Stimulated activated CD8-positive, alpha-beta memory T cell treated with anti-CD3 and anti-CD28 coated beads, Interleukin-7, amount 100 ng/mL, for 24 hours (primary cell): ENCODE results near the gene CEACAM4.

Experiments
- DNase-seq: peaks from one replicate; pipeline ENCODE4 v3.0.0-alpha.2; 2020; ENCODE audit warnings: low read depth

Gene CEACAM4

GRCh38 chr19:41617941-41618730 is 8.7 kb downstream of the CEACAM4 start:
- DNase-seq = no peak

GRCh38 chr19:41616792-41617621 is 9.9 kb downstream of the CEACAM4 start:
- no peak for DNase-seq

- DNase-seq = no peak
Measured at GRCh38 chr19:41615207-41615606, 11.7 kb downstream of the CEACAM4 start.

GRCh38 chr19:41612483-41612882 is 14.4 kb downstream of the CEACAM4 start:
- DNase-seq = no peak

- no peak for DNase-seq
Measured at GRCh38 chr19:41610789-41611188, 16.1 kb downstream of the CEACAM4 start.

GRCh38 chr19:41607668-41608067 is 19.2 kb downstream of the CEACAM4 start:
- DNase-seq = no peak

GRCh38 chr19:41606215-41606837 is 20.5 kb downstream of the CEACAM4 start:
- DNase-seq = no peak

- no peak for DNase-seq
Measured at GRCh38 chr19:41604831-41605230, 22.0 kb downstream of the CEACAM4 start.

GRCh38 chr19:41601771-41602170 is 25.1 kb downstream of the CEACAM4 start:
- no peak for DNase-seq

- DNase-seq = no peak
Measured at GRCh38 chr19:41599175-41599966, 27.5 kb downstream of the CEACAM4 start.

- peak; percentile 43 for DNase-seq
Measured at GRCh38 chr19:41597600-41598041, 29.3 kb downstream of the CEACAM4 start.

GRCh38 chr19:41595890-41596280 is 31.0 kb downstream of the CEACAM4 start:
- DNase-seq = no peak

GRCh38 chr19:41595258-41595889 is 31.5 kb downstream of the CEACAM4 start:
- DNase-seq = peak; percentile 33

GRCh38 chr19:41591951-41592562 is 34.8 kb downstream of the CEACAM4 start:
- DNase-seq = no peak

- no peak for DNase-seq
Measured at GRCh38 chr19:41590936-41591335, 35.9 kb downstream of the CEACAM4 start.

- DNase-seq = no peak
Measured at GRCh38 chr19:41589371-41589770, 37.5 kb downstream of the CEACAM4 start.

GRCh38 chr19:41588497-41589209 is 38.2 kb downstream of the CEACAM4 start:
- no peak for DNase-seq

- no peak for DNase-seq
Measured at GRCh38 chr19:41587838-41588210, 39.0 kb downstream of the CEACAM4 start.

GRCh38 chr19:41587101-41587837 is 39.6 kb downstream of the CEACAM4 start:
- no peak for DNase-seq

- DNase-seq = no peak
Measured at GRCh38 chr19:41586064-41586463, 40.8 kb downstream of the CEACAM4 start.
